K562 (cell line): ENCODE results near the gene DPH6.

Experiments
- ARID2 ChIP-seq: fragments of 450-650 bp; IDR thresholded peaks from 2 replicates; pipeline ENCODE4 v1.6.1; 2017; ENCODE audit warnings: antibody characterized with exemption, mild to moderate bottlenecking
- BRF2 ChIP-seq: IDR thresholded peaks from 3 replicates; pipeline ENCODE4 v1.6.1; 2011; ENCODE audit warnings: borderline replicate concordance, mild to moderate bottlenecking; ENCODE audit not compliant: insufficient read length, insufficient read depth
- ZC3H4 ChIP-seq: sonication (generic); formaldehyde crosslinking; IDR thresholded peaks from 2 replicates; pipeline ENCODE4 v1.9.0; 2021; ENCODE audit warnings: missing genetic modification reagents, borderline replicate concordance
- ZNF274 ChIP-seq: IDR thresholded peaks from 2 replicates; pipeline ENCODE4 v1.6.1; 2011; ENCODE audit warnings: low read depth, mild to moderate bottlenecking, low read length, moderate library complexity, borderline replicate concordance
- ZNF639 ChIP-seq, 2 experiments: fragments of 200-800 bp in 1 of 2; sonication (Bioruptor generic) in 1 of 2; sonication (generic) in 1 of 2; formaldehyde crosslinking in 1 of 2; IDR thresholded peaks in 1 of 2; conservative IDR thresholded peaks in 1 of 2; 2 replicates each; pipeline versions ENCODE4 v1.5.0 to v1.6.1; 2016 to 2020; ENCODE audit warnings: missing compliant biosample characterization in 1 of 2, missing genetic modification characterization in 1 of 2, missing genetic modification reagents in 1 of 2
- ZNF668 ChIP-seq: fragments of 250-450 bp; sonication (Bioruptor Pico); IDR thresholded peaks from 2 replicates; pipeline ENCODE4 v1.8.0; 2022; ENCODE audit warnings: mild to moderate bottlenecking, inconsistent platforms
- ZNF785 ChIP-seq: fragments of 250-450 bp; sonication (Bioruptor Pico); IDR thresholded peaks from 2 replicates; pipeline ENCODE4 v1.4.0; 2020; ENCODE audit warnings: mild to moderate bottlenecking
- ZNF830 ChIP-seq: fragments of 250-450 bp; sonication (Bioruptor Pico); IDR thresholded peaks from 2 replicates; pipeline ENCODE4 v1.5.0; 2021; ENCODE audit warnings: mild to moderate bottlenecking

- no peak for TF ChIP-seq ZNF639 (CRISPR knock-in tag; conservative IDR thresholded peaks at IDR 0.05 in 1 of 2, IDR thresholded peaks at IDR 0.05 in 1 of 2)
- no peak for TF ChIP-seq ZNF785 (CRISPR knock-in tag)
- TF ChIP-seq ARID2: no peak
- TF ChIP-seq ZNF274: no peak
- no peak for TF ChIP-seq ZNF668 (CRISPR knock-in tag)
- TF ChIP-seq BRF2: no peak
- no peak for TF ChIP-seq ZC3H4
- TF ChIP-seq ZNF830 (CRISPR knock-in tag): no peak
Observed at GRCh38 chr15:35519052-35519451, 26.9 kb downstream of the DPH6 start.
